NCI-H1930 (cell line): ENCODE results near the gene PEX5L.
A peak's percentile ranks its signal among the peaks of the same experiment; 100 is the strongest.
"Not testable (repeated sequence)": the region's sequence is repeated elsewhere in the genome, so short reads cannot be mapped to it uniquely, and the experiment has no call there.

Source experiments
- DNase-seq, 2 experiments: peaks; one replicate each; lab custom pipeline; 2025; lab: John Stamatoyannopoulos, UW

PEX5L gene

DNA sequence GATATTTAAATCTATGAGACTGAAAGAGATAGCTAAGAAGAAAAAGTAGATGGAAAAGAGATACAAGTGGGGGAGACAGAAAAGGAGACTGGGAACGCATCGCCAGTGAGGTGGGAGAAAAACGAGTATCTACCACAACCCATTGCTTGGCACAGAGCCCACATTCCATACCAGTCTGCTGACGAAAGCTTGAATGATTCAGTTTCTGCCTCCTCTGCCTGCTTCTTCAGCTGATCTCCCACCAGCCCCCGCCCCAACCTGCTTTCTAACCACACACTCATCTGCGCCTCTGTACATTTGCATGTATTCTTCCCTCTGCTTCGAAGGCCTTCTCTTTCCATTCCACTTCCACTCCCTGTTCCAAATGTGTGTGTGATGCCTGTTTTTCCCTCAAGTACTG is 195.8 kb downstream of the PEX5L start:
- no peak for DNase-seq

DNA sequence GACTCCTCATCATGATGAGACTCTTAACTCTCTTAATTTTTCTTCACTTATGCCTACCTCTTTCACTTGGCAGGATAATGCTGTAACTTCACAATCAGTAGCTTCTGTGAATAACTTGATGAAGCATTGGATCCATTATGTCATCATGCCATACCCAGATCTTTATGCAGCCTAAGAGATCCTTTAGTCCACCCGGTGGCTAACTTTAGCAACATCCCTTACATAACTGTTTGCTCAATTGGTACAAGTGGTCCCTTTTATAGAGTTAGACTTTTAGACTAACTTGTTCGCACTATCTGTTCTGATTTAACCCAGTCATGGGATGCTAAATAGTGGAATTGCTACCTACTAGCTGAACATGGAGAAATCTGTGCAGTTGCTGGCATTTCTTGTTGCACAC is 199.4 kb downstream of the PEX5L start:
- no peak for DNase-seq

DNA sequence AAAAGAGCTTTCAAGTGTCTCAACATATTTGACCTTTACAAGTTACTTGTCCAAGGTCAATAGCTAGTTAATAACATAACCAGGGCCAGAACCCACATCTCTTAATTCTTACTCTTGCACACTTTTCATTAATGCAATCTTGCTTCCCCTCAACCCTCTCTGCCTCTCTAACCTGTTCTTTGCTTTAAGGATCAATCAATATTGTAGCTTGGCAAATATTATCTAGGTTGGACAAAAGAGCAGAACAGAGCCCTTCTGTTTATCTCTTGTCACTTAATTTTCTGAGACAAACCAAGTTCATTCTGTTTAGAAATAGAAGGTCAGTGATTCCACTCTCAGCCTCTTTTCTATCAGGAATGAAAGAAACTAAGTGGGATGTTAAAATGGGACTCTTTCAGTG is 203.4 kb downstream of the PEX5L start:
- DNase-seq: no peak

DNA sequence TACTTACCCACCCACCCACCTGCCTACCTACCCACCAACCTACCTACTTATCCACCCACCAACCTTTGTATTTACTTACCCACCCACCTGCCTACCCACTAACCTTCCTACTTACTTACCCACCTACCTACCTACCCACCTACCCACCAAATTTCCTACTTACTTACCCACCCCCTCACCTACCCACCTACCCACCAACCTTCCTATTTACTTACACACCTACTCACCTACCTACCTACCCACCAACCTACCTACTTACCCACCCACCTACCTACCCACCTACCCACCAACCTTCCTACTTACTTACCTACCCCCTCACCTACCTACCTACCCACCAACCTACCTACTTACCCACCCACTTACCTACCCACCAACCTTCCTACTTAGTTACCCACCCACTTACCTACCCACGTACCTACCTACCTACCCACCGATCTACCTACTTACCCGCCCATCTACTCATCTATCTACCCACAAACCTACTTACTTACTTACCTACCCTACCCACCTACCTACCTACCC is 204.3 kb downstream of the PEX5L start:
- no peak for DNase-seq

DNA sequence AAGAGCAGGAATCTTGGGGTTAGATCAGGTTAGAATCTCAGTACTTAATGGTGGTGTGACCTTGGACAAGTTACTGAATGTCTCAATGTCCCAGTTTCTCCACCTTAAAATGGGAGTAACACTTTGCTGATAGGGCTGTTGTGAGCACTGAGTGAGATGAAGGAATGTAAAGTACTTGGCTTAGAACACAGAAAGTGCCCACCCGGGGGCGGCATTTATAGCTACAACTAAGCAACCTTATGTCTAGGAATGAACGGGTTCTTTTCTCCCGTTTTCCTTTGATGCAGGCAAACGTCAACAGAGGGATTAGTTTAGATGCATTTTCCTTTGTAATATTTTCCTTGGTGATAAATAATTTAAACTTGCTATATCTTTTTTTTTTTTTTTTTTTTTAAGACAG is 207.3 kb downstream of the PEX5L start:
- no peak for DNase-seq

DNA sequence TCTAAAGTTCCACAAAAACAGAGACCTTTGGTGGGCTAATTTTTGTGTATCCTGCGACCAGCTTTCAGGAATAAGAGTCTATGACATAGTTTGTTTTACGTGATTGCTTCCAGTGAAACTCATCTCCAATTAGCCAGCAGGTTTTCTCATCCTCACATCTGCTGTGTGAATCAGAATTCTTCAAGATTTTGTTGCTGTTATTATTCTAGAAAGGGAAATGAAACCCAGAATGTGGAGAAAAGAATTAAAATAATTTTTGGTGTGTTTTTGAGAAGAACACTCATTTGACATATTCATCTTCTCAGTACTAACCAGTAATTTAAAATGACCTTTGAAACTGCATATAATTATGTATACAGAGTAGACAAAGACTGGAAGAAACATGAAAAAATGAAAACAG is 208.0 kb downstream of the PEX5L start:
- DNase-seq: no peak

DNA sequence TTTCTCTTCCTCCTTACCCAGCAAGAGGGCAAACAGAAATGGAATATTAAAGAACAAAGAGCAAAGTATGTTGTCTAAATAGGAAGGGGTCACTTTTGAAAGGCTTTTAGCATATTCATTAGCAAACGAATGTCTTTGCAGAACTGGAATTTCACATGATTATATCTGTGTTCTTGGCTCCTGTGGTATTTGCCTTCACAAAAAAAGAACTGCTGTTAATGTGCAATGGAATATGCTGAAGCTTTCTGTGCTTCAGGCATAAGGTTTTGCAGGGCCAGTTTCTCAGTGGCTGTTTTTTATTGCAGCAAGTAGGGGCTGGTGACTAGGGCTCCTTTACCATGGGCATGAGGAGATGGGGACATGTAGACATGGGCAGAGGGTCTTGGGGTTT is 210.5 kb downstream of the PEX5L start:
- no peak for DNase-seq

DNA sequence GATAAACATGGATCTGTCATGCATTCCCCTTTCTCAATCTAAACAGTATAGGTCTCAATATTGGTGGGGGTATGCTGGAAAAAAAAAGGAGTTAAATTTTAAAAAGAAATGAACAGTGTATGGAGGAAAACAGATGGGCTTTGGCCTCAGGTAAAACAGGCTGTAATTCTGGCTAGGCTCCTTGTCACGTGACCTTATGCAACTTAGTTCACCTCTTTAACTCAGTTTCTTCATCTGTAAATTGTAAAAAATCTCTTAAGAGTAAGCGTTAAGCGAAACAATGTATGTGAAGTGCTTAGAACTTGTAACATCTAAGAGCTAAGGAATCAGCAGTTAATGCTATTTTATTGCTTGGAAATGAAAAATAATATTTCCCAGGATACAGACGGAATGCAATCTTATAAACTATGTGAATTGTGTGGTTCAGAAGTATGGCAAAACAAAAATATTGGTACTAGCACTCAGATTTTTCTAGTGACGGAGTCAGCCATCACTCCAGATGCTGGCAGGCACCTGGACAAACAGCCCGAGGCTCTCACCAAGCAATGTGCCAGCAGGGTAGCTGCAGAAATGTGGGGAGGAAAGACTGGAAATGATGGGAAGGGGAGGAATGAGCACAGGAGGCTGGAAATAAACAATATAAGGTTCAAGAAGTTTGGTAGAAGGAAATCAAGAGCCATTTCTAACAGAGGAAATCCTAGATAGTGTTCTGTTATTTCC is 211.1 kb downstream of the PEX5L start:
- no peak for DNase-seq

DNA sequence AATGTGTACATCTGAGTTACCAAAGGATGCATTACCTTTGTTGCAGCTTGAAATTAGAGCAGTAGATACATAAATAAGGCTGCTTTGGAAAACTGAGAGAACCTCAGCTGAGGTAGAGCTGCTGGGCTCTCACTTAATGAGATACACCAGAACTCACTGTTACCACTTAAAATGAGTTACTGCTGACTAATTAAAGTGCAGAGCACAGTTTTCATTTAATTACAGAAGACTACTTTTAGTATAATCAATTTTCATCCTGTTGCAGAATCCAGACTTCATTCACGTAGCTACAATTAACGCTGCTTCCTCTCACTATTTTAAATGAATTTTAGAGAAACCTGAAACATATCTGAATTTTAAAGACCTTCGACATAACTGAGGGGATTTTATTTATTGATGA is 214.4 kb downstream of the PEX5L start:
- no peak for DNase-seq

DNA sequence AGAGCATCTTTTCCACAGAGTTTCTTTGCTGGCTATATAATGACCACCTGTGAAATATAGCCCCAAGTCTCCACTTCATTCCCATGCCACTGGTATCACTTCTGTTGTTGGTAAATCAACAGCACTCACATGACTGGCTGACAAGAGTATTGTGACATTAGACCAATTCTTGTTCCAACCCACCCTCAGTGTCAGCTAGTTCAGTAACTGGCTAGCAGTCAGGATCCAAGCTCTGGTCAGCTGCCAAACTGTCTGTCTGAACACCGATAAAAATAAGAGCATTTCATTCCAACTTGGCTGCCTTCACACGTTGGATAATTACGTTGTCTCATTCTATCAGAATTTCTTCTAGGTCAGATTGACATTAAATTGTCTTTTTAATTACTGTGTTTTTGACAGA is 217.4 kb downstream of the PEX5L start:
- DNase-seq: no peak

DNA sequence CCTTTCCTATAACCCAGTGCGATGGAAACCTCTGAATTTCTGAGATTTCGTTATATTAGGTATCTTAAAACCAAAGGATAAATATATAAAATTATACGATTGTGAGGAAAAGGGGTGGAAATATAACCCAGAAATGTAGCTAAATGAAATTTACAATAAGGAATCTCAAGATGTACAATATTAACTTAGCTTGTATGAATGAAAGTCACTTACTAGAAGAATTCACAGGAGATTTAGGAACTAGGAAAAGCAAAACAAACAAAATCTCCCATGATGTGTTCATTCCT is 224.7 kb downstream of the PEX5L start:
- no peak for DNase-seq

DNA sequence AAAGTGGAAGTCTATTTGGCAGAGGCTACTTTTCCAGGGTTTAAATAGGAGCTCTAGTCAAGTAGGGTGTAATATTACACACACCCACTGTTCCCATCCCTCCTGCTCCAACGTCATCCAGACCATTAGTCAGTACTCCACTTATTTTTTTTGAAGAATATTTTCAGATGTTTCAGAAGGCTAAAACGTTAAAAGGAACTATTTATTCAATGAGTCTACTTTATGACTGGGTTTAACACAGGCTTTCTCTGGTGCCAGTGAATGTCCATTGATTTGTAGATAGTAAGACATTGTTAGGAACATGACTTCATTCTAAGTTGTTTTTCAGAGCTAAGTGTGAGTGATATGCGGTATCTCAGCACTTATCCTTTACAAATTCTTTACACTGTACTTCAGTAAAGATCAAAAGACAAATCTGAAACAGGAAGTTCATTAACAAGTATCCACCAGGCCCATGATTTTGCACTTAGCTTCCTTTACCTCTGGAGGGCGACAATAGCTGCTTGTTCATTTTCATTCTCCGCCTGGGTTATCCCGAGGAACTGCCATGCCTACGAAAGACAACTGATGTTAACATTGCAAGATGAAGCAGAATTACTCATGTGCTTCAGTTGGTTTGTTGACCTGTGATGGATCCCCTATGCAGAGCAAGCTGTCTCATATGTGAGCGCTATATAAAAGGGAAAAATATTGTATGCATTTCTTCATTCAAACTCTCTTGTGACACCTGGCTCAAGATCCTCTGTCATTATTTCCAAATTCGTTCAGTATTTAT is 225.2 kb downstream of the PEX5L start:
- DNase-seq: peak; percentile 19 to 21

DNA sequence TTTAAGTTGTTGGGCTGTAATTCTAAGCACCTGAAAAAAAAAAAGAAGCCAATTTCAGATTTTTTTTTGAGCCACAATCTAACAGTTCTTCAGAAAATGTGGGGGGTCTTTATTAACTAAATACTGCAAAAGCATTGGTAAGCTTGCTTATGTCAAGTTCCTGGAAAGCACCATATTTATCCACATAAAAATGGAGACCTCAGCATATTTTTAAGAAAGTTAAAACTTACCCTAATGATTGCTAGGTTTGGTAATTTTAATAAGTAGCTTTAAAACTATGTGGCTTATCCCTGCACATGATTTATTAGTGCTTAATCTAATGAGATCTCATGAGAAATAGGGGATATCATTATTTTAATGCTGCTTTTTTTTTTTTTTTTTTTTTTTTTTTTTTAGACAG is 227.1 kb downstream of the PEX5L start:
- no peak for DNase-seq

DNA sequence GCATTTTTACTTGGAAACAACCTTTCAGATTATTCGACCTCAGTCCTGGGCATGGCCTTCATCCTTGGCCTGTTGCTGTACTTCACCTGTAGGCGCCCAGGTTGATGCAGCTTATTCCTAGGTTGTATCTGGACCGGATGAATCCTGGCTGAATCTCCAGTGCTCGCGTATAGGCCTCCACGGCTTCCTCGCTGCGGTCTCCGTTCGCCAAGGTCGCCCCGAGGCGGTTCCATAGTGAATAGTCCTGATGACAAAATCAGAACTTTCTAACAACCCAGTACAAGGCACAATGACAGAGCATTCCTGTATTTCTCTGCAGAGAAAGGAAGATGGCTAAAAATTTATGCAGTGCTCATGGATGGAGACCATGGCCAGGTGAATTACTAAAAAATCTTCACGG is 229.1 kb downstream of the PEX5L start:
- no peak for DNase-seq

DNA sequence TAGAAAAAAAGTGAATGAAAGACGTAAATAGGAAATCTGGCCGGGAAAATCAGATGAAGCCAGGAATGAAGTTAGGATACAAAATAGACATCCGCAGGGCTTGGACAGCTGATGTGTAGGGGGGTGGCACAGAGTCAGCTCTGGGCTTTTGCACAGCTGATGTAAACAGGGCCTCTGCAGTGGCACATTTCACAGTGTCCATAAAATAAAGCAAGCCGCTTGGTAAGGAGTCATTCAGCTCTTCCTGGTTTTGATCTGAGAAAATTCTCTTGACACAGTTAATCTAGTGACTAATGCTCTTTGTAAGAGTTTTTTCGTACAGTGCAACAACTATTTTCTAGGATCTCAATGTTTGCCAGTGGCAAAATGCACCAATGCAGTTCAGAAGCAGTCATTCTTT is 230.6 kb downstream of the PEX5L start:
- no peak for DNase-seq

DNA sequence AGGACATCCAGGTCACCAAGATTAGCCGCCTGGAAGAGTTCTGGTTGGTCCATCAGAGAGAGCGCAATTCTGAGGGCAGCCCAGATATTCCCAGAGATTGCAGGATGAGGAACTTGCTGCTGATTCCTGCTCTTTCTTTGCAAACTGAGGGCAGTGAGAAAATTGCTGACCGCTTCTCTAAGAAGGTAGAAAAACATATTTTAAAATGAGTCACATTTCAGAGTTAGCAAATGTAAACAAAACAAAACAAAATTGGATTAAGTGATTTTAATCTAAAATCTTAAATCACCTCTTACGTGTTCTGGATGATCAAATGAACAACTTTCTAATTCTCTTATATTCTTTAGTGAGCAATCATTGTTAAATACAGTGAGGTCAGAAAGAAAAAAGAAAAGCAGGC is 234.9 kb downstream of the PEX5L start:
- no peak for DNase-seq

DNA sequence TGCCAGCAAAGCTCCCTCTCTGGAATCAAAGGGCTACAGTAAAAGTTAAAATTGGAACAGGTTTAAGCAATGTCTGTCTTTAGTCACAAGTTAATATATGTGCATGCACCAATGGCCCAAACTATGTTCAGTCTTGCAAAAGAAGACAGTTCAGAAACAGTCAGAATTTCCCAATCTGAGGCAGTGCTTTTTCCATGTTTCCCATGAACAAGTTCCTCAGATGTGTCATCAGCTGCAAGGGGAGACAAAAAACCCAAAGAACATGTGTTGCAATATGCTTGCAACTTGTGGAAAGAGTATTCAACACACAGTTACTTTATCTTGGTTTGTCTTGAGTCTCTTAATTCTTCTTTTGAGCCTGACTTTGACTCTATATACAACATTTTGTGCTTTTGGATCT is 235.5 kb downstream of the PEX5L start:
- DNase-seq: no peak

DNA sequence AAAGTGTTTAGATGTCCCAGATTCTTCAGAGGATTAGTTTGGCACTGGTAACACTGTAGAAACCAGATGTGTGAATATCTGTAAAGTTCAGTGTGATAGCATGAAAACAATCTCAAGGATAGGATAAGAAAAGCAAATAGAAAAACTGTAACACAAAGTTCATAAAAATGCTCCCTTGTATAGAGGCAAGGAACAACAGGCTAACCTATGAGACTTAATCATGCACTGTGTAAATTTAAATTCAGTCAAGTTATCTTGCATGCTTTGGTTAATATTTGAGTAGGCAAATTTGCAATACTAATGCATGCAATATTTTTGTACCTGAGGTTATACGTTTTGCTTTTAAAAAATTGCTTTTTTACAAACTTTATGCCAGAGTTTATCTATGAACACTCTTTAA is 239.5 kb downstream of the PEX5L start:
- DNase-seq: no peak

DNA sequence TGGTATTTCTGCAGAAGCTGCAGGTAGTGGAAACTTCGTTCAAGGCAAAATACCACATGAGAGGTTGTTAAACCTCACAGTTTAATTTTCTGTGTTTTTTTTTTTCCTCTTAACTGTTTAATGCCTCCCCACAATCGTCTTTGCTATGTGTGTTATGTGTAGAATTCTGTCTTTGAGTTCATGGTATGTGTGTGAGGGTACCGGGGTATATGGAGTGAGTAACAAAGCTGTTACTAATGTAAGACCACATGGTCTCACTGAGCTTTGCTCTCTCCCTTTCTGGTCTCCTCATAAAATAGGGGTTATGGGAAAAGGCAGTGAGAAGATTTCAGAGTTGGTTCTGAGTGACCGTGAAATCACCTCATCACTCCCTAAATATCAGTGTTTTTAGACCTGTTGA is 240.3 kb downstream of the PEX5L start:
- no peak for DNase-seq

DNA sequence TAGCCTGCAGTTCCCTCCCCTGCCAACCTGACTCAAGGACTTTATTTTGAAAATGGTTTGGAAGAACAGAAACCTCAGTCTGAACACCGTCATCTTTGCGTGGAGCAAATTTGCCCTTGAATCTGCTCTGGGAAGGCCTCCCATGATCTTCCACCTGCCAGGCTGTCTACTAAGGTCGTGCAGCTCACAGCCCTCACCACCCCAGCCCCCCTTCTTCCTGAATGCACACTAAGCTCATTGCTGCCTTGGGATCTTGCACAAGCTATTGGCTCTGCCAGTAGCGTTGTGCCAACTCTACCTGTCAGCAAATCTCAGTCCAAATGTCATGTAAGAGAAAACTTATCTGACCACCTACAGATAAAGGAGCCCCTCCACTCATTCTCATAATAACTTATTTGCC is 242.4 kb downstream of the PEX5L start:
- no peak for DNase-seq

DNA sequence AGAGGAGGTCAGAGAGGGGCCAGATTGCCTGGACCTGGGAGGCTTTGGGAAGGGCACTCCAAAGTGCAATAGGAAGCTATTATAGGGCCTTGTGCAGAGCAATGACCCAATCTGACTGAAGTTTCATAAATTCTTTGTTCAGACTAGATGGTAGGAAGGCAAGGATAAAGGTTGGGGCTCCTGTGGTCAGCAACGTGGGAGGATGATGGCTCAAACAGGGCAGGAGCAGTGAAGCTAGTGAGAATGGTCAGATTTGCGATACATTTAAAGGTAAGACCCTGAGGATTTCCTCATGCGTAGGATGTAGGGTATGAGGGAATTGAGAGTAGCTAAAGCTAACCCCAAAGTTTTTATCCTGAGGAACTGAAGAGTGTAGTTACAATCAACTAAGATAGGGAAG is 244.9 kb downstream of the PEX5L start:
- DNase-seq: no peak

DNA sequence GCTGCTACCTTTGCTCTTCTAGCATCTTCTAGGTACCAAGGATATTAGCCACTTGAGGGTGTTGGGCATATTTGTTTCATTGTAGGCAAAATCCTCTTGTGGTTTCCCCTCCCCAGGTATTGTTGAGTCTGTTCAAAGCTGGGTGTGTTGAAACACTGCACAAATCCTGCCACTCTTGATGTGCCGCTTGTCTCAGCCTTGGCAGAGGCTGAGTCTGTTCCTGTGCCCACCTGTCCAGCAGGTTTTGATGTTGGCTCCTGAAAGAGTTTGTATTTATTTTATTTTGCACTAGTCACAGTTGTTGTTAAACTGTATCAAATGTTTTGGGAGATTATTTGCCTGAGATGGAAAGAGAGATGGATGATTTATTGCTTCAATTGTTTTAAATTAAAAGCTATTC is 247.7 kb downstream of the PEX5L start:
- DNase-seq: no peak

DNA sequence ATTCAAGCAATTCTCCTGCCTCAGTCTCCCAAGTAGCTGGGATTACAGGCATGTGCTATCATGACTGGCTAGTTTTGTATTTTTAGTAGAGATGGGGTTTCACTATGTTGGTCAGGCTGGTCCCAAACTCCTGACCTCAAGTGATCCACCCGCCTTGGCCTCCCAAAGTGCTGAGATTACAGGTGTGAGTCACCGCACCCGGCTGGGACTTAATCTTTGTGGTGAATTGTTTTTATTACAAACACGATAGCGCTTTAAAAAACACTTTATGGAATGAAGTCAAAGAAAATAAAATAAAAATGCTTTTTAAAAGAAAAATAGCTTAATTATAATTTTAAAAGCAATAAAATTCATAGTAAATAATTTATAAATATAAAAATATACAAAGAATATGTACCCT is 253.9 kb downstream of the PEX5L start:
- DNase-seq: not testable (repeated sequence)
